KOPT-K1 (cell line): Measurements from ENCODE around the gene TFR2.
"Not testable (repeated sequence)": the region's sequence is repeated elsewhere in the genome, so short reads cannot be mapped to it uniquely, and the experiment has no call there.

ENCODE experiments used
- H3K27ac ChIP-seq: fragments of 200-600 bp; sonication (generic); 2 replicates; pipeline ENCODE4 v1.5.1; 2016; ENCODE audit warnings: antibody characterized with exemption, mild to moderate bottlenecking, low read depth, low read length; ENCODE audit not compliant: poor library complexity, severe bottlenecking
- H3K36me3 ChIP-seq: fragments of 200-600 bp; sonication (generic); 2 replicates; pipeline ENCODE4 v1.5.1; 2017; ENCODE audit warnings: antibody characterized with exemption, mild to moderate bottlenecking, low read length, moderate library complexity; ENCODE audit not compliant: insufficient read depth
- H3K9me3 ChIP-seq: fragments of 200-600 bp; sonication (generic); 2 replicates; pipeline ENCODE4 v1.5.1; 2017; ENCODE audit warnings: antibody characterized with exemption, low read length, mild to moderate bottlenecking; ENCODE audit not compliant: insufficient read depth, poor library complexity, severe bottlenecking

TFR2 gene

DNA sequence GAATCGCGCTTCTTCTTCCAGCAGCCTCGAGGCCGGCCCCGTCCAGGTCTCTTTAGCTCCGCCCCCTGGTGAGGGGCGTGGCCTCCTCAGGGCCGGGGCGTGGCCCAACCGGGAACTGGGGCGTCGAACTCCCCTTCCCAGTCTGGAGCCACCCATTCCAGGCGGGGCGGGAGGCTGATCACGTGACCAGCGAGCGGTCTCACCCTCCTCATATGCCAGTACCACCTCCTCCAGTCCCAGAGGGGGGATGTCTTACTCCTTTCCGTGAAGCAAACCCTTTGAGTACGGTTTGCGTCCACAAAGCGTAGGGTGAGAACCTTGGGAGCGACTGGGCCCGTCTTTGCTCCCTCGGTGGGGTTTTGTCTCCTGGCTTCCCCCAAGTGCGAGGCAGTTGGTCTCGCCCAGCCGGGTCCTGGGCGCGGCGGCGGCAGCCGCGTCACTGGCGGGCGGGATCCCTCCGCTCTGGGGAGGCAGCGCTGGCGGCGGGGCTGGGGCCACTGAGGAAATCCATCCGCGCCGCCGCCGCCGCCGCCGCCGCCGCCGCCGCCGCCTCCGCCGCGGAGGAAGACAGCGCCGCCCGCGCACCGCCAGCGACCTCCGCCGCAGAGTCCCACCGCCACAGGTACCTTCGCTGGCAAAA lies 32.1 kb upstream of the TFR2 start, which contains the start of gene GNB2:
GNB2 (plus strand) TSS at position 439 of the 640 bp plus-strand sequence. CDS start 2,526 bp downstream, outside the sequence.
- H3K36me3 ChIP-seq = peaks cover 22% of the 10 kb centered on the region
- H3K9me3 ChIP-seq = no peaks in the 10 kb centered on the region
- H3K27ac ChIP-seq = peak within 1 kb of the TSS; percentile 92

DNA sequence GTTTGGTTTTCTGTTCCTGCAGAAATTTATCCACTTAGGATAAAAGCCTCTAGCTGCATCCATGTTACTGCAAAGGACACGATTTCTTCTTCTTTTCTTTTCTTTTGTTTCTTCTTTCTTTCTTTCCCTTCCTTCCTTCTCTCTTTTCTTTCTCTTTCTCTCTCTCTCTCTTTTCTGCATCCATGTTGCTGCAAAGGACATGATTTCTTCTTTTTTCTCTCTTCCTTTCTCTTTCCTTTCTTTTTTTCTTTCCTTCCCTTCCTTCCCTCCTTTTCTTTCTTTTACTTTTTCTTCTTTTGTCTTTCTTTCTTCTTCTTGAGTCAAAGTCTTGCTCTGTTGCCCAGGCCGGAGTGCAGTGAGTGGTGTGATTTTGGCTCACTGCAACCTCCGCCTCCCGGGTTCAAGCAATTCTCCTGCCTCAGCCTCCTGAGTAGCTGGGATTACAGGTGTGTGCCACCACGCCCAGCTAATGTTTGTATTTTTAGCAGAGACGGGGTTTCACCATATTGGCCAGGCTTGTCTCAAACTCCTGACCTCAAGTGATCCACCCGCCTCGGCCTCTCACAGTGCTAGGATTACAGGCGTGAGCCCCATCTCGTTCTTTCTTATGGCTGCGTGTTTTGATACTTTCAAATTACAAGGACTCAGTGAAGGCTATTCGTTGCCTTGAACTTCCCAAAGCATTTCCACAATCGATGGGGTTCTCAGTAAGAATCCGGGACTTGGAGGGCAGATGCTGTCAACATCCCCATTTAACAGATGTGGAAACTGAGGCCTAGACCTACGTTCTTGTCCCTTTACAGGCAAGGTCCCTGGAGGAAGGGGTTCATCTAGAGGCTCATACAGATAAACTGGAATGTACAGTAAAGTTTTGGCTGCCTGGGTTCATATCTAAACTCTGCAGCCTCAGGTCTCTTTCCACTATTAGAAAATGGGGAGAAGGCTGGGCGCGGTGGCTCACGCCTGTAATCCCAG lies 30.3 kb upstream of the TFR2 start:
- H3K9me3 ChIP-seq = no peaks in the 10 kb centered on the region
- no peak overlapping the region for H3K27ac ChIP-seq
- H3K36me3 ChIP-seq = peaks cover 4% of the 10 kb centered on the region

DNA sequence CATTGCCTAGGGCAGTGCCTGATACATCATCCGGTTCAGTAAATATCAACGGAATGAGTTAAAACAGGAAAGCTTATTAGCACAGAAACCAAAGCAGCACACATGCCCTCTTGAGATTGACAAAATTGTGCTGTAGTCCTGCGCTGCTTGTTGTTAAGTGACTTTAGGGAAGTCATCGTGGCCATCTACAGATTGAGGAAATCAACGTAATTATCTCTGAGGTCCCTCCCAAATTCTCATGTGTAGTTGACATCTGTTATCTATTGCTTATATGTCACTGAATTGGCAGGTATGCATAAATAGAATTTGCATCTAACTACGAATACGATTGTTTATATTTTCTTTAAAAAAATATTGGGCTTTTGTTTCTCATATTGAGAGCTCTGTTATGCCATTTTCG lies 28.7 kb upstream of the TFR2 start:
- H3K27ac ChIP-seq = no peak overlapping the region
- no peaks in the 10 kb centered on the region for H3K9me3 ChIP-seq
- H3K36me3 ChIP-seq = no peaks in the 10 kb centered on the region

GRCh38 chr7:100669106-100669505 lies 27.8 kb upstream of the TFR2 start:
- not testable (repeated sequence) for H3K36me3 ChIP-seq, H3K9me3 ChIP-seq, H3K27ac ChIP-seq

DNA sequence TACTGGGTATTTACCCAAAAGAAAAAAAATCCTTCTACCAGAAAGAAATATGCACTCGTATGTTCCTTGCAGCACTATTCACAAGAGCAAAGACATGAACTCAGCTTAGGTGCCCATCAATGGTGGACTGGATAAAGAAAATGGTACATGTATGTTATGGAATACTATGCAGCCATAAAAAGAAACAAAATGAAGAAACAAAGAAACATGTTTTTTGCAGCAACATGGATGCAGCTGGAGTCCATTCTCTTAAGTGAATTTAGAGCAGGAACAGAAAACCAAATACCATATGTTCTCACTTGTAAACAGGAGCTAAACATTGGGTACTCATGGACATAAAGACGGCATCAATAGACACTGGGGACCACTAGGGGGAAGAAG lies 26.7 kb upstream of the TFR2 start:
- Histone ChIP-seq H3K9me3 (no peaks in the 10 kb centered on the region), H3K36me3 (no peaks in the 10 kb centered on the region), H3K27ac (no peak overlapping the region)

DNA sequence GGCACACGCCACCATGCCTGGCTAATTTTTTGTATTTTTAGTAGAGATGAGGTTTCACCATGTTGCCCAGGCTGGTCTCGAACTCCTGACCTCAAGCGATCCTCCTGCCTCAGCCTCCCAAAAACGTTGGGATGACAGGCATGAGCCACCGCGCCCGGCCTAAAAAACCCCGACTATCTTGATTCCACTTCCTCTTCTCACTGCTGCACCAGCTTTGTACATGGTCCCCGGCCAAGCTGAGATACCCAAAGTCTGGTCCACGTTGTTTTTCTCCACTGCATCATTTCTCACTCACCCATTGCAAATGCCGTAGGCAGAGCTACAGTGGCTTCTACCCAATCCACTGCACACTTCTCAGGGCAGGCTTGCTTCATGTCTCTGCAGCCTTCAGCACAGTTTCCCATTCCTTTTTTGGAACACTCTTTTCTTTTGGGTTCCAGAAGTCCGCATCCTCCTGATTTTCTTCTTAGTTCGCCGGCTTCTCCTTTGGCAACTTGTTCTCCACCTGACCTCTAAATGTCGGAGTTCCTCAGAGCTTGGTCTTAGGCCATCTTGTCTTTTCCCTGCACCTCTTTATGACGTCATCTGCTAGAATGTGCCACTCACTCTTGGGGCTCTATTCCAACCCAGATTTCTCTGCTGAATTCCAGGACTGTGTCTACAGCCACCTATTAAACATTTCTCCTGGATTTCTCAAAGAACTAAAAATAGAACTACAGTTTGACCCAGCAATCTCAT lies 26.1 kb upstream of the TFR2 start:
- Histone ChIP-seq H3K9me3 (no peaks in the 10 kb centered on the region), H3K27ac (no peak overlapping the region), H3K36me3 (no peaks in the 10 kb centered on the region)

DNA sequence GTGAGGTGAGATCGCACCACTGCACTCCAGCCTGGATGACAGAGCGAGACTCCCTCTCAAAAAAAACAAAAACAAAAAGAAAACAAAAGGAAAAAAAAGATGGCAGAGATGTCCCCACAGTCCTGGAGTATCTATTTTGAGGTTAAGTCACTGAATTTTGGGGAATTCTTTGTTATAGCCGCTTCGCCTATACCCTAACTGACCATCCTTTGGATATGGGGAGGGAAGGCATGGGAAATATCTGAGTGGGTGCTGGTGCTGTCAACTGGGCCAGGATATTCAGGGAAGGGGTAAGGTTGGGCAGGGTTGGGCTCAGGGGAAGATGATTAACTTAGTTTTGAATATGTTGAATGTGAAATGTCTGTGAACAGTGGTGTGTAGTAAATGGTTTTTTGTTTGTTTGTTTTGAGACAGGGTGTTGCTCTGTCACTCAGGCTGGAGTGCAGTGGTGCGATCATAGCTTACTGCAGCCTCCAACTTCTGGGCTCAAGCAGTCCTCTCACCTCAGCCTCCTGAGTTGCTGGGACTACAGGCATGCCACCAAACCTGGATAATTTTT lies 23.9 kb upstream of the TFR2 start:
- H3K27ac ChIP-seq = no peak overlapping the region
- H3K36me3 ChIP-seq = no peaks in the 10 kb centered on the region
- no peaks in the 10 kb centered on the region for H3K9me3 ChIP-seq

DNA sequence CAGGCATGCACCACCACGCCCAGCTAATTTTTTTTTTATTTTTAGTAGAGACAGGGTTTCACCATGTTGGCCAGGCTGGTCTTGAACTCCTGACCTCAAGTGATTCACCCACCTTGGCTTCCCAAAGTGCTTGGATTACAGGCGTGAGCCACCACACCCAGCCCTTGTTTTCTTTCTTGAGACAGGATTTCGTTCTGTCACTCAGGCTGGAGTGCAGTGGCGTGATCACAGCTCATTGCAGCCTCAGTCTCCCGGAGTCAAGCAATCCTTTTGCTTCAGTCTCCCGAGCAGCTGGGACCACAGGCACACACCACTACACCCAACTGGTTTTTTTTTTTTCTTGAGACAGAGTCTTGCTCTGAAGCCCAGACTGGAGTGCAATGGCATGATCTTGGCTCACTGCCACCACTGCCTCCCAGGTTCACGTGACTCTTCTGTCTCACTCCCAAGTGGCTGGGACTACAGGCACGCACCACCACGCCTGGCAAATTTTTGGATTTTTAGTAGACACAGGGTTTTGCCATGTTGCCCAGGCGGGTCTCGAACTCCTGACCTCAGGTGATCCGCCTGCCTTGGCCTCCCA lies 20.9 kb upstream of the TFR2 start:
- not testable (repeated sequence) for H3K36me3 ChIP-seq, H3K9me3 ChIP-seq, H3K27ac ChIP-seq

GRCh38 chr7:100655908-100656674 lies 14.7 kb upstream of the TFR2 start, which contains the start of gene ACTL6B:
TSS of gene ACTL6B (minus strand) at chr7:100656448. CDS start at chr7:100656354, 94 bp downstream.
- no peak within 1 kb of the TSS for H3K27ac ChIP-seq
- H3K9me3 ChIP-seq = no peaks in the 10 kb centered on the region
- no peaks in the 10 kb centered on the region for H3K36me3 ChIP-seq

- no peak overlapping the region for H3K27ac ChIP-seq
- H3K36me3 ChIP-seq = no peaks in the 10 kb centered on the region
- no peaks in the 10 kb centered on the region for H3K9me3 ChIP-seq
These were observed 13.8 kb upstream of the TFR2 start for GRCh38 chr7:100654908-100655831.

GRCh38 chr7:100649826-100650565 lies 8.6 kb upstream of the TFR2 start:
- H3K36me3 ChIP-seq = no peaks in the 10 kb centered on the region
- no peaks in the 10 kb centered on the region for H3K9me3 ChIP-seq
- H3K27ac ChIP-seq = no peak overlapping the region

GRCh38 chr7:100642534-100642907 lies 1.2 kb upstream of the TFR2 start:
- no peaks in the 10 kb centered on the region for H3K36me3 ChIP-seq
- no peak overlapping the region for H3K27ac ChIP-seq
- H3K9me3 ChIP-seq = no peaks in the 10 kb centered on the region
